AG08396 (cell line): ENCODE results near the gene SKIDA1.

Source experiments
- DNase-seq: peaks from one replicate; pipeline ENCODE4 v3.0.0; 2012; ENCODE audit warnings: low spot score, mixed read lengths

Gene SKIDA1

GRCh38 chr10:21529032-21529910, 3.8 kb upstream of the SKIDA1 start:
- no peak for DNase-seq

- no peak for DNase-seq
These were observed 3.0 kb upstream of the SKIDA1 start for GRCh38 chr10:21528236-21529031.

GRCh38 chr10:21527598-21528235, 2.2 kb upstream of the SKIDA1 start:
- no peak for DNase-seq

GRCh38 chr10:21526860-21527597, 1.5 kb upstream of the SKIDA1 start:
- peak; percentile 67 for DNase-seq

- peak; percentile 67 for DNase-seq
These were observed 842 bp upstream of the SKIDA1 start for GRCh38 chr10:21526188-21526859.

- no peak for DNase-seq
These were observed 736 bp downstream of the SKIDA1 start for GRCh38 chr10:21524526-21525366.

- DNase-seq, result no peak
These were observed 1.4 kb downstream of the SKIDA1 start for GRCh38 chr10:21524131-21524525.

GRCh38 chr10:21523557-21524008, 1.9 kb downstream of the SKIDA1 start:
- DNase-seq, result no peak

- DNase-seq, result no peak
These were observed 2.7 kb downstream of the SKIDA1 start for GRCh38 chr10:21522631-21523406.

- DNase-seq, result no peak
These were observed 3.5 kb downstream of the SKIDA1 start for GRCh38 chr10:21521751-21522533.

GRCh38 chr10:21520949-21521348, 4.5 kb downstream of the SKIDA1 start:
- DNase-seq, result no peak

- no peak for DNase-seq
These were observed 5.0 kb downstream of the SKIDA1 start for GRCh38 chr10:21520509-21520908.

- peak; percentile 62 for DNase-seq
These were observed 5.5 kb downstream of the SKIDA1 start for GRCh38 chr10:21519941-21520436.

GRCh38 chr10:21519397-21519933, 6.0 kb downstream of the SKIDA1 start:
- DNase-seq, result no peak

- no peak for DNase-seq
These were observed 6.7 kb downstream of the SKIDA1 start for GRCh38 chr10:21518641-21519396.

- no peak for DNase-seq
These were observed 7.3 kb downstream of the SKIDA1 start for GRCh38 chr10:21518149-21518640.
